Spleen (tissue), 11 donors: Measurements from ENCODE around the gene SLC35F1. TPM values are rescaled to one million over a fixed set of nuclear protein-coding genes. Genes with fewer than 3 reads are reported as not detected.

ENCODE experiments used
- DNase-seq: peaks from one replicate; pipeline ENCODE4 v3.0.0-alpha.2; 2020
- H3K27ac ChIP-seq, 8 donors: fragments of 200-600 bp; sonication (generic) in 7 of 8; 1 replicate in 4 of 8; 2 replicates in 4 of 8; pipeline versions ENCODE4 v1.5.0 to v1.8.0; 2016 to 2021; ENCODE audit warnings: inconsistent platforms in 4 of 8, mild to moderate bottlenecking in 4 of 8, moderate library complexity in 1 of 8
- H3K27me3 ChIP-seq, 7 donors: fragments of 200-600 bp; sonication (generic) in 6 of 7; replicated peaks in 1 of 7; 1 replicate in 4 of 7; 2 replicates in 3 of 7; pipeline versions ENCODE4 v1.5.0 to v1.8.0; 2016 to 2021; ENCODE audit warnings: inconsistent platforms in 3 of 7, mild to moderate bottlenecking in 1 of 7
- H3K36me3 ChIP-seq, 6 donors: fragments of 200-600 bp; sonication (generic) in 5 of 6; 1 replicate in 4 of 6; 2 replicates in 2 of 6; pipeline versions ENCODE4 v1.5.0 to v1.8.0; 2016 to 2021; ENCODE audit warnings: inconsistent platforms in 2 of 6
- H3K4me1 ChIP-seq, 6 donors: fragments of 200-600 bp; sonication (generic) in 5 of 6; 1 replicate in 3 of 6; 2 replicates in 3 of 6; pipeline versions ENCODE4 v1.5.0 to v1.8.0; 2016 to 2021; ENCODE audit warnings: inconsistent platforms in 3 of 6
- H3K4me3 ChIP-seq, 8 donors: fragments of 200-600 bp; sonication (generic) in 7 of 8; 1 replicate in 4 of 8; 2 replicates in 4 of 8; pipeline versions ENCODE4 v1.5.0 to v1.8.0; 2016 to 2021; ENCODE audit warnings: inconsistent platforms in 4 of 8, mild to moderate bottlenecking in 4 of 8, moderate library complexity in 2 of 8
- H3K9me3 ChIP-seq, 8 donors: fragments of 200-600 bp; sonication (generic) in 7 of 8; 1 replicate in 4 of 8; 2 replicates in 4 of 8; pipeline versions ENCODE4 v1.5.0 to v1.8.0; 2016 to 2021; ENCODE audit warnings: inconsistent platforms in 4 of 8
- CTCF ChIP-seq, 11 experiments: fragments of 200-600 bp in 7 of 11; fragments of 450-650 bp in 4 of 11; sonication (generic) in 4 of 11; IDR thresholded peaks in 8 of 11; conservative IDR thresholded peaks in 3 of 11; 1 replicate in 7 of 11; 2 replicates in 4 of 11; pipeline versions ENCODE4 v1.4.0 to v1.8.0; 2016 to 2021; ENCODE audit warnings: antibody characterized with exemption in 11 of 11, inconsistent platforms in 4 of 11, mild to moderate bottlenecking in 1 of 11
- POLR2A ChIP-seq, 3 donors: fragments of 450-650 bp; IDR thresholded peaks; one replicate each; pipeline ENCODE4 v1.5.1; 2017; ENCODE audit warnings: antibody characterized with exemption in 3 of 3, mild to moderate bottlenecking in 1 of 3
- POLR2AphosphoS5 ChIP-seq, 3 donors: sonication (generic); formaldehyde crosslinking; IDR thresholded peaks; one replicate each; pipeline ENCODE4 v1.5.1; 2017; ENCODE audit warnings: antibody characterized with exemption in 3 of 3
- WGBS, 5 donors: extraction: QIAGEN DNeasy Blood & Tissue Kit in 3 of 5; methylation state at CpG; one replicate each; pipeline versions ENCODE4 v1.1.5 to v1.1.7; 2013 to 2018; 5-methylcytosine and 5-hydroxymethylcytosine counted together
- intact Hi-C: fragments of 100-400 bp; cut with DNase I; formaldehyde crosslinking; loops from one replicate; pipeline ENCODE4 v1.15.0; 2023; ENCODE audit warnings: low total_unique reads
- polyA plus RNA-seq, 3 donors: library from polyadenylated mRNA; stranded (reverse); fragments of 200-250 nt; gene quantifications; one replicate each; pipeline ENCODE4 v1.2.1, GENCODE V29; 2013
- total RNA-seq, 7 donors: library from RNA; depleted of rRNA in 3 of 7; stranded (reverse); fragments of >200 nt in 3 of 7; fragmentation: NEBNext Ultra II Directional in 4 of 7; extraction: Animal tissue kit (Norgen Biotek cat#: 25700) in 4 of 7; gene quantifications; one replicate each; pipeline versions ENCODE4 v1.1.0 to v1.2.1, GENCODE V29; 2016 to 2021
- donor health status: healthy with polysubstance abuse.
- donor health status: DM: no; HTN: no; CAD: no; lungs with moderate emphysema.
- donor health status: DM: no; HTN: no; CAD: no.
- donor health status: Bipolar disorder and iron deficiency.
- donor health status: healthy.
- donor health status: DM: no; HTN: no; CAD: no.
- donor health status: DM: yes; HTN: yes; CAD: no.

Gene SLC35F1
- total and polyA plus RNA-seq, 10 donors = 0.13 to 4.0 (median 1.6) TPM

- no peaks in the 10 kb centered on the region for H3K36me3 ChIP-seq
- peaks cover 0 to 61% (median 10%) of the 10 kb centered on the region in 7 donors for H3K27me3 ChIP-seq
- intact Hi-C loops = no loop called here
- no peak overlapping the region for H3K27ac ChIP-seq
- no peak for TF ChIP-seq POLR2AphosphoS5 (IDR thresholded peaks at IDR 0.05)
- TF ChIP-seq POLR2A (IDR thresholded peaks at IDR 0.05) = no peak
- no peak for TF ChIP-seq CTCF (IDR thresholded peaks at IDR 0.05 in 8 of 11, conservative IDR thresholded peaks at IDR 0.05 in 3 of 11)
- DNase-seq = no peak
- H3K4me3 ChIP-seq = no peak overlapping the region
- H3K9me3 ChIP-seq = no peaks in the 10 kb centered on the region
- peaks cover 0 to 11% (median 0%) of the 10 kb centered on the region in 6 donors for H3K4me1 ChIP-seq
- WGBS, 5 donors = 67 to 90% (median 80%) methylated on average over 2 of the region's 2 CpGs
Measured at GRCh38 chr6:117917176-117917575, 10.1 kb downstream of the SLC35F1 start.

GRCh38 chr6:117918454-117918853 lies 11.4 kb downstream of the SLC35F1 start:
- Histone ChIP-seq H3K27ac (no peak overlapping the region), H3K4me1 (peaks cover 0 to 11% (median 0%) of the 10 kb centered on the region in 6 donors), H3K4me3 (no peak overlapping the region), H3K27me3 (peaks cover 0 to 63% (median 10%) of the 10 kb centered on the region in 7 donors), H3K36me3 (no peaks in the 10 kb centered on the region), H3K9me3 (no peaks in the 10 kb centered on the region)
- no peak for DNase-seq
- WGBS, 5 donors = 54 to 67% (median 60%) methylated on average over 5 of the region's 5 CpGs
- TF ChIP-seq POLR2AphosphoS5 (IDR thresholded peaks at IDR 0.05) (no peak), POLR2A (IDR thresholded peaks at IDR 0.05) (no peak), CTCF (IDR thresholded peaks at IDR 0.05 in 8 of 11, conservative IDR thresholded peaks at IDR 0.05 in 3 of 11) (no peak)
- intact Hi-C loops = no loop called here

DNA sequence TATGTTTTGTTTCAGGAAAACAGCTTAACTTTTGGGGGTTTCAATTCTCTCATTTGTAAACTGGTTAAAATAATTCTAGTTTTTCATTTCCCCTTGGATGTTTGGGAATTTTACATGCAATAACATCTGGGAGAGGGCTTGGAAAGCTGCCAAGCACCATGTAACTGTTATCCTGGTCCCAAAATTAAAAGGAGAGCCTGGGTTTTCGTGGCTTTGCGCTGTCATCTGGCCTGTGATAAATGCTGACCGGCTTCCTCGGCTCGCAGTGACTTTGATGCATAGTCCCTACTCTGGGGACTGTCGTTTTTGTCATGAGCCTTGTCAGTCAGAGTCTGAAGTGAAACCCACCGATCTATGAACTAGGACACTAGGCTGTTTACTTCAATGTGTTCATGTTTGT lies 12.2 kb downstream of the SLC35F1 start:
- 14 to 23% (median 16%) methylated on average over 7 of the region's 7 CpGs for WGBS, 5 donors
- peak overlapping the region in 1 of 8 donors; percentile 31 for H3K4me3 ChIP-seq
- no peaks in the 10 kb centered on the region for H3K36me3 ChIP-seq
- peaks cover 0 to 11% (median 0%) of the 10 kb centered on the region in 6 donors for H3K4me1 ChIP-seq
- peaks cover 0 to 63% (median 10%) of the 10 kb centered on the region in 7 donors for H3K27me3 ChIP-seq
- TF ChIP-seq POLR2AphosphoS5 (IDR thresholded peaks at IDR 0.05) = no peak
- no peak for TF ChIP-seq CTCF (IDR thresholded peaks at IDR 0.05 in 8 of 11, conservative IDR thresholded peaks at IDR 0.05 in 3 of 11)
- TF ChIP-seq POLR2A (IDR thresholded peaks at IDR 0.05) = no peak
- H3K27ac ChIP-seq = no peak overlapping the region
- DNase-seq = no peak
- no peaks in the 10 kb centered on the region for H3K9me3 ChIP-seq
- intact Hi-C loops = no loop called here

GRCh38 chr6:117919775-117920729 lies 13.0 kb downstream of the SLC35F1 start:
- Histone ChIP-seq H3K27me3 (peaks cover 0 to 63% (median 10%) of the 10 kb centered on the region in 7 donors), H3K36me3 (no peaks in the 10 kb centered on the region), H3K27ac (no peak overlapping the region), H3K4me1 (peaks cover 0 to 11% (median 0%) of the 10 kb centered on the region in 6 donors), H3K9me3 (no peaks in the 10 kb centered on the region), H3K4me3 (peak overlapping the region in 4 of 8 donors; percentile 5 to 51 (median 22))
- intact Hi-C loops = no loop called here
- WGBS, 5 donors = 3 to 7% (median 5%) methylated on average over 38 to 39 of the region's 39 CpGs
- no peak for TF ChIP-seq POLR2AphosphoS5 (IDR thresholded peaks at IDR 0.05)
- TF ChIP-seq POLR2A (IDR thresholded peaks at IDR 0.05) = no peak
- TF ChIP-seq CTCF (IDR thresholded peaks at IDR 0.05 in 8 of 11, conservative IDR thresholded peaks at IDR 0.05 in 3 of 11) = no peak
- DNase-seq = peak; percentile 75
